Mucosa of descending colon (tissue), 3 donors: ENCODE data around the gene NOL11. TPM values are rescaled to one million over a fixed set of nuclear protein-coding genes. Genes with fewer than 3 reads are reported as not detected.

Experiments used
- ATAC-seq: fragments of 200-7000 bp; cut with Tn5 transposase; one replicate; pipeline ENCODE4 v1.9.1; 2020; ENCODE audit warnings: mild to moderate bottlenecking, moderate library complexity
- DNase-seq, 3 donors: peaks; one replicate each; pipeline ENCODE4 v3.0.0-alpha.2; 2020
- H3K36me3 ChIP-seq: fragments of 200-600 bp; one replicate; pipeline ENCODE4 v1.8.0; 2021; ENCODE audit warnings: low read depth, mild to moderate bottlenecking
- H3K4me1 ChIP-seq: fragments of 200-600 bp; one replicate; pipeline ENCODE4 v1.8.0; 2021; ENCODE audit warnings: low read depth, mild to moderate bottlenecking
- H3K4me3 ChIP-seq: fragments of 200-600 bp; one replicate; pipeline ENCODE4 v1.8.0; 2021; ENCODE audit warnings: mild to moderate bottlenecking
- H3K9me3 ChIP-seq: fragments of 200-600 bp; one replicate; pipeline ENCODE4 v1.8.0; 2021; ENCODE audit warnings: mild to moderate bottlenecking
- intact Hi-C, 2 donors: fragments of 100-400 bp; cut with DNase I in 1 of 2; cut with micrococcal nuclease in 1 of 2; formaldehyde crosslinking; loops; one replicate each; pipeline versions ENCODE4 v1.11.0 to v1.11.1; 2022; cut with DNase I, micrococcal nuclease
- total RNA-seq, 3 donors: library from RNA; stranded (reverse); fragmentation: NEBNext Ultra II Directional in 2 of 3; extraction: Animal tissue kit (Norgen Biotek cat#: 25700) in 2 of 3; gene quantifications; one replicate each; pipeline versions ENCODE4 v1.2.1 to v1.2.4, GENCODE V29; 2021 to 2023
- TF ChIP-seq, protein P1 (sequence below): fragments of 200-600 bp; IDR thresholded peaks from one replicate; pipeline ENCODE4 v1.8.0; 2022; ENCODE audit warnings: antibody characterized with exemption, mild to moderate bottlenecking
- donor health status: DM: no; HTN: no; CAD: no; lungs with moderate emphysema.
- donor health status: DM: no; HTN: no; CAD: no.
- donor health status: DM: no; HTN: yes; CAD: no.

Gene NOL11
- total RNA-seq, 3 donors from 2014 or later, result 34.9 to 37.1 (median 35.1) TPM

DNA sequence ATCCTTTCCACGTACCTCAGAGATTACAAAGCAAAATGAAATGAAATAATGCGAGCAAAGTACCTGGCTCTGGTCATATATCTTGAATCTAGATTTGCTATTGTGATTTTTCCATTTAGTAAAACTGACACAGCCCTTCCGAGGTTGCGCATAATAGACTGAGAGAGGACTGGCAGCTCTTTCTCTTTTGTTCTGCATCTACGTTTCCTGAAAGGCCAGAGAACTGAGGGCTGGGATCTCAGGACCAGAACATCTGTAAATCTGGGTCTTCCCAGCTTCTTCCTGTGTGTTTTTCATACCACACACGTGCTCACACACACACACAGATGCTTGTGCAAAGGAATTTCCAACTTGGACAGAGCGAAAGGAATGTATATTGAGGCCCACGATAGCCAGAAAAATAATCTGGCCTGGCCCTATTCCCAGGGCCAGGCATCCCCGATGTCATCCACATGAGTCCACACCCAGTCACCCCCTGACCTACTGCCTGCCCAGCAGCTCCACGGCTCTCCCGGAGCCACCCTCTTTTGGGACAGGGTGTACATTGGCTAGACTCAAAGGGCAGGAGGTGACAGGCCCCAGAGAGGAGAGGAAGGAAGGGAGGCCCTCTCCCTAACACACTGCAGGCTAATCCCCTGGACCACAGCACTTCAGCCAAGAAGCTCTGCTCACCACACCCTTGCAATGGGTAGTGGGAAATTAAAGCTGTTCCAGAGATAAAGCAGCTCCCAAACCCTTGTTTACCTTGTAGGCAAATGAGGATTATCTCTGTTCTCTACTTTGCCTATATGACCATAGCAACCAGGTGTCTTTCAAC lies 41.8 kb downstream of the NOL11 start:
- DNase-seq (no peak), ATAC-seq (peak; percentile 31)
- no peaks in the 10 kb centered on the region for H3K9me3 ChIP-seq
- H3K4me1 ChIP-seq, result no peaks in the 10 kb centered on the region
- intact Hi-C loops, result no loop called here
- H3K4me3 ChIP-seq, result no peak overlapping the region
- no peaks in the 10 kb centered on the region for H3K36me3 ChIP-seq
- TF ChIP-seq, protein P1, sequence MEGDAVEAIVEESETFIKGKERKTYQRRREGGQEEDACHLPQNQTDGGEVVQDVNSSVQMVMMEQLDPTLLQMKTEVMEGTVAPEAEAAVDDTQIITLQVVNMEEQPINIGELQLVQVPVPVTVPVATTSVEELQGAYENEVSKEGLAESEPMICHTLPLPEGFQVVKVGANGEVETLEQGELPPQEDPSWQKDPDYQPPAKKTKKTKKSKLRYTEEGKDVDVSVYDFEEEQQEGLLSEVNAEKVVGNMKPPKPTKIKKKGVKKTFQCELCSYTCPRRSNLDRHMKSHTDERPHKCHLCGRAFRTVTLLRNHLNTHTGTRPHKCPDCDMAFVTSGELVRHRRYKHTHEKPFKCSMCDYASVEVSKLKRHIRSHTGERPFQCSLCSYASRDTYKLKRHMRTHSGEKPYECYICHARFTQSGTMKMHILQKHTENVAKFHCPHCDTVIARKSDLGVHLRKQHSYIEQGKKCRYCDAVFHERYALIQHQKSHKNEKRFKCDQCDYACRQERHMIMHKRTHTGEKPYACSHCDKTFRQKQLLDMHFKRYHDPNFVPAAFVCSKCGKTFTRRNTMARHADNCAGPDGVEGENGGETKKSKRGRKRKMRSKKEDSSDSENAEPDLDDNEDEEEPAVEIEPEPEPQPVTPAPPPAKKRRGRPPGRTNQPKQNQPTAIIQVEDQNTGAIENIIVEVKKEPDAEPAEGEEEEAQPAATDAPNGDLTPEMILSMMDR, result no peak

DNA sequence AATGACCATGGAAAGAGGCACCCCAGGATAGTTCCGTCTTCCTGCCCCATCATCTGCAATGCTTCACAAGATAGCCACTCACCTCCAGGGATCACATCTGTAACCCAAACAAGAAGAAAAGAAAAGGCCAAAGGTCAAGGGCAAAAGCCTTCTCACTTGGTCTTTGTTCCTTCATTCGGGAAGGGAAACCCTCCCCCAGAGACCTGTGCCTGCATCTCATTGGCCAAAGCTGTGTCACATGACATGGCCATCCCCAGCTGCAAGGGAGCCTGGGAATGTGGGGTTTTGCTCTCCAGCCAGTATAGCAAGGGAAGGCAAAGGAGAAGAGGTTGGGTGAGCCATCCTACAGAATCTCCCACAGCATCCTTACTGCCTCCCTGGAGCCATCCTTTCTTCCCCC lies 47.9 kb downstream of the NOL11 start:
- intact Hi-C loops, result no loop called here
- Histone ChIP-seq H3K4me1 (no peaks in the 10 kb centered on the region), H3K4me3 (no peak overlapping the region), H3K9me3 (no peaks in the 10 kb centered on the region), H3K36me3 (no peaks in the 10 kb centered on the region)
- TF ChIP-seq, protein P1, result no peak
- DNase-seq (no peak), ATAC-seq (no peak)

DNA sequence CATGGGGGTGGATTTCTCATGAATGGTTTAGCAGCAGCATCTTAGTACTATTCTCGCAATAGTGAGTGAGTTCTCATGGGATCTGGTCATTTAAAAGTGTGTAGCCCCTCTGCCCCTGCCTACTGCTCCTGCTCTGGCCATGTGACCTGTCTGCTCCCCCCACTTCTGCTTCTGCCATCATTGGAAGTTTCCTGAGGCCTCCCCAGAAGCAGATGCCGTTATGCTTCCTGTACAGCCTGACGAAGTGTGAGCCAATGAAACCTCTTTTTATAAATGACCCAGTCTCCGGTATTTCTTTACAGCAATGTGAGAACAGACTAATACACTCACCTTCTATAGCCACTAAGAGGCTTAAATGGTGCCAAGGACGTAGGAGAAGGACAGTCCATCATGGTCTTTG lies 51.5 kb downstream of the NOL11 start:
- TF ChIP-seq, protein P1, result no peak
- no peaks in the 10 kb centered on the region for H3K4me1 ChIP-seq
- DNase-seq (no peak), ATAC-seq (no peak)
- no peaks in the 10 kb centered on the region for H3K9me3 ChIP-seq
- intact Hi-C loops, result no loop called here
- no peaks in the 10 kb centered on the region for H3K36me3 ChIP-seq
- no peak overlapping the region for H3K4me3 ChIP-seq

DNA sequence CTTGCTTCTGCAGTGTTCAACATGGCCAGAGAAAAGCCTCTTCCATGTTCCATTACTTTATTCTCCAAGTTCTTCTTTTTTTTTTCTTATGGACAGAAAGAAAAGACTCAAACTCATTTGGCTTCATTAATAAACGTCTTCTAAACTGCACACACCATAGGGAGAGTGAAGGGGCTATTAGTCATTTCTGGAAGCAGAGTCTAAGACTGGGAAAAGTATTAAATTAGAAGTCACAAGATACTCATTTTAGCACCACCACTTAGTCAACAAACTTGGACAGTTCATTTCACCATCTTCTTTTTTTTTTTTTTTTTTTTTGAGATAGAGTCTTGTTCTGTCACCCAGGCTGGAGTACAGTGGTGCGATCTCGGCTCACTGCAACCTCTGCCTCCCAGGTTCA lies 52.8 kb downstream of the NOL11 start:
- H3K9me3 ChIP-seq, result no peaks in the 10 kb centered on the region
- no peak for ATAC-seq
- H3K4me3 ChIP-seq, result no peak overlapping the region
- TF ChIP-seq, protein P1, result no peak
- H3K36me3 ChIP-seq, result no peaks in the 10 kb centered on the region
- DNase-seq, result no peak
- intact Hi-C loops, result no loop called here
- H3K4me1 ChIP-seq, result no peaks in the 10 kb centered on the region

DNA sequence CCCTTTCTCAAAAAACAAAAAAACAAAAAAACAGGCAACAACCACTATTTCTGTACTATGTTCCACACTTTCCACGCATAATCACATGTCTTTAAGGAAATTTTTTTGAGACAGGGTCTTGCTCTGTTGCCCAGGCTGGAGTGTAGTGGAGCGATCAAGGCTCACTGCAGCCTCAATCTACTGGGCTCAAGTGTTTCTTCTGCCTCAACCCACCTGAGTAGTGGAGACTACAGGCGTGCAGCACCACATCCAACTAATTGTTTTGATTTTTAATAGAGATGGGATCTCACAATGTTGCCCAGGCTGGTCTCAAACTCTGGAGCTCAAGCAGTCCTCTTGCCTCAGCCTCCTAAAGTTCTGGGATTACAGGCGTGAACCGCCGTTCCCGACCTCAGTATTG lies 54.9 kb downstream of the NOL11 start:
- ATAC-seq (no peak), DNase-seq (no peak)
- intact Hi-C loops, result no loop called here
- H3K36me3 ChIP-seq, result no peaks in the 10 kb centered on the region
- no peak overlapping the region for H3K4me3 ChIP-seq
- H3K4me1 ChIP-seq, result no peaks in the 10 kb centered on the region
- TF ChIP-seq, protein P1, result no peak
- no peaks in the 10 kb centered on the region for H3K9me3 ChIP-seq
